HG03025 (cell line): ENCODE results near the gene STPG3.

ENCODE experiments used
- ATAC-seq: cut with Tn5 transposase; IDR thresholded peaks from one replicate; pipeline ENCODE4 v1.9.1; 2021; ENCODE audit warnings: mild to moderate bottlenecking, moderate library complexity; ENCODE audit not compliant: unreplicated experiment, low FRiP score

Gene STPG3

GRCh38 chr9:137277329-137278041, 26.4 kb downstream of the STPG3 start, which contains the start of gene TOR4A:
TOR4A (plus strand) TSS chr9:137277726; CDS start chr9:137278690, 964 bp downstream.
- ATAC-seq: peak; percentile 50

DNA sequence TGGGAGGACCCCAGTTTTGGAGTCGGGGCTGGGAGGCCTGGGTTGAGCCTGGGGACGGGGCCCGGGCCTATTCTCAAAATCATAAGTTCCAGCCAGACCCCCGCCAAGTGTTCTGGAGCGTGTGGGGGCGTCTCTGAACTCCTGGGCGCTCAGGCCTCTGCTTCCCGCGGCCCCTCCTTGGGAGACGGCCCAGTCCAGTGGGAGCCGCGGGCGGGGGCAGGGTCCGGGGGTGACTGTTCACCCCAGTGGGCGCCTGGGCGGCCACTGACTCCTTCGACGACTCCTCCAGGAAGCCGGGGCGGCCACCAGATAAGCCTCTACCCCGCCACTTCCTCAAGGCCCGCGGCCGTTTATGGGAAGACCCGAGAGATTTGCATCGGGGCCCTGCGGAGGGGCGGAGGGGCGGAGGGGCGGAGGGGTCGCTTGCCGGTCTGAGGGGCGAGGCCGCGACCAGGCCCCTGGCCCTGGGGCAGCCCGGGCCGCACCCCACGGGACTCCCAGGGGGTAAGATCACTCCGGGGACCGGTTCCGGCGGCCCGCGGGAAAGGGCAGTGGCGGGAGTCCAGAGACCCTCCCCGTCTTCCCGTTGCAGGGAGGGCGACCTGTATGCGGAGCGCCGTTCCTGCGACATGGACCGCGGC, 27.1 kb downstream of the STPG3 start:
- ATAC-seq: peak; percentile 5

GRCh38 chr9:137278721-137279711, 27.9 kb downstream of the STPG3 start:
- no peak for ATAC-seq

DNA sequence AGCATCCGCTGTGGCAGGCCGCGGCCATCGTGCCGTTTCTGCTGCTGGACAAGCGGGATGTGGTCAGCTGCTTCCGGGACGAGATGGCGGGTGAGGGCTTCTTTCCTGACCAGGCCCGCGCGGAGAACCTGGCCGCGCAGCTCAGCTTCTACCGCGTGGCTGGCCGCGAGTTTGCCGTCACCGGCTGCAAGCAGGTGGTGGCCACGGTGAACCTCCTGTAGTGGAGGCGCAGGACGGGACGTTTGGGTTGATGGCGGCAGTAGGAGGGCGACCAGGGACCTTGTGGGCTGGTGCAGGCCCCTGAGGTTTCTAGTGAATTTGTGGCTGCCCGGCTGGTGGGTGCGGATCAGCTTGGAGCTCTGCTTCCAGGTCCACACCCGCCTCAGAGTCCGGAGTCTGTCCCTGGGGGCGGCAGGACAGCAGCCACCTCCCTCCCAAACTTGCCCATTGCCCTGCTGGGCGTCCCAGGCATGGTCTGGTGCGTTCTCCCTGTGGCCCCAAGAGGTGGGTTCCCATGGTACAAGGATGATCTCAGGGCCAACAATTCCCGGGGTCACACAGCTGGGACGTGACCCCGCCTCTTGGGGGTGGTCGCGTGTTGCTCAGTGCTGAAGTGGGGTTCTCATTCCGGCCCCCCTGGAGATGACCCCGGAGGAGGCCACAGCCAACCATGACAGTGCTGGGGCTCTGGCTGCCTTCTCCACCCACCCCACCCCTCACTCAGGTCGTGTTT, 28.8 kb downstream of the STPG3 start:
- ATAC-seq: no peak

DNA sequence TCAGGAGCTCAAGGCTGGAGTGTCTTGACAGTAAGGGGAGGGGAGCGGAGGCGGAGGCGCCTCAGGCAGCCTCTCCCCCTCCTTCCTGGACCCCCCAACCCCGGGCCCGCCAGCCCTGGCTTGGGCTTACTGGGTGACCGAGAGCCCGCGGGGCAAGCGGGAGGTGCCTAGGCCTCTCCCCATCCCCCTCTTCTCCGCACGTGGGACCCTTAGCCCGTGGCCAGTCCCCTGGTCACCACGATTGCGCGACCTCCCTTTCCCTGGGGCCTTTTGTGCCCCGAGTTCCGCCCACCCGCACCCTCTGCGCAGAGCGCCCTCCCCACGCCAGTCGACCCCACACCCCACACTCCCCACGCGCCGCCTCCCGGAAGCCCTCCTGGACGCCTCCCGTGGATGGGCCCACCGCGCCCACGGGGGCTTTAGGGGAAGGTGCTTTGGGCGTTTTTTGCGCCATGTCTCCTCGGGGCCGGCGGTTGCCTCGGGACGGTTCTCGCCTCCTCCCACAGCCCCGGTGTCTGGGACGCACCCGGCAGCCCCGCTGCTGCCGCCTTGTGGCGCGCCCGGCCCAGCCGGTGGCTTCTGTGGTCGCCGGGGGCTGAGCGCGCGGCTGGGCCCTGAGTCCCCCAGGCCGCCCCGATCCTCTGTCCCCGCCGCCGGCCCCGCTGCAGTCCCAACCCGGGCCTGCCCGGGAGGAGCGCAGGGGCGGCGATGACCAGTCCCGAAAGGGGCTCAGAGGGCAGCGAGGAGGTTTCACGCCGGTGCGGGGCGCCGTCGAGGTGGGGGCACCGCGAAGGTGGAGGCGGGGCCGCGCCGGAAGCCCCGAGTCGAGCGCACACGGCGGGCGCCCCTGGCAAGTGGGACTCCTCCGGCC, 29.6 kb downstream of the STPG3 start:
- no peak for ATAC-seq

DNA sequence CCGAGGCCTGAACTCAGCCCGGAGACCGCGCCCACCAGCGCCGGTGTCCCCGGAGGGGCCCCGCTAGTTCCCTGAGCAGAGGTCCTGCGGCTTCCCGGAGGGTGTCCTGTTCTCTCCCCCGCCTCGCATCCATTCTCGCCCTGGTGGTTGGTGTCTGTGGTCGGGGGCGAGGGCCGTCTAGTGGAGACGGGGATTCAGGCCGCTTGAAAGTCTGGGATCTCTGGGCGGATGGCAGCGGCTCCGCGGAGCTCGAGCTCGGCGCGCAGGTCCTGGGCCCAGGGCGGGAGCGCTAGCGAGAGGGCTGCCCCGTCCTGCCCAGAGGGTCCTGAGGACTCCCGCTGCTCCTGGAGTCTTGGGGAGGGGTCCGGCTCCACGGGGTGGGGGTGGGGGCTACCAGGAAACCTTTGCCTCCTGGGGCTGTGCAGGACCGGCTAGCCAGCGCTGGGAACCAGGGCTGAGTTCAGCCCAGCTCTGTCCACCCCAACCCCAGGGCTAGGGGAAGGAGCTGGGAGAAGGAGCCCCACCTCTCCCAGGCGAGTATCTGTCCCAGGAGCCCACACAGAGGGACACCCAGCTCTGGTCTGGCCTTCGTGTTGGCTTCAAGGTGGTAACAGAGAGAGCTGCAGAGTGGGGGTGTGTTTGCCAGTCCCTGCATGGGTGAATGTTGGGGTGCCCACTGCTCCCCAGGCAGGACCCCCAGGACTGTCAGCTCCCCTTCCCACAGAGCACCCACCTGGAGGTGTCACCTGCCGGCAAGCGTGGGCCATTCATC, 30.4 kb downstream of the STPG3 start:
- ATAC-seq: no peak

DNA sequence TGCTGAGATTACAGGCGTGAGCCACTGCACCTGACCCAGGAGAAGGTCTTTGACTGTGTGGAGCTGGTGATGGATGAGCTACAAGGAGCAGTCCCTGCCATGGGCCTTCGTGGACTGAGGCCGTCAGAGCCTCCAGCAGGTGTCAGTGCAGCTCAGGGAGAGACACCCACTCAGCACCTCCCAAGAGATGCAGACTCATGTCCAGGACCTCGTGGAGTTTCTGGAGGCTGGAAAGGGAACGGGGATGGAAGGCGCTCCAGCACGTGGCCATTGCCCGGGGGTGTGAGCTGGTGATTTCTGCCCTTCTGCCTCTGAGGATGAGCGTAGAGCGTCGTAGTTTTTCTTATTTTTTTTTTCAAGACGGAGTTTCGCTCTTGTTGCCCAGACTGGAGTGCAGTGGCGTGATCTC, 35.9 kb downstream of the STPG3 start:
- no peak for ATAC-seq

DNA sequence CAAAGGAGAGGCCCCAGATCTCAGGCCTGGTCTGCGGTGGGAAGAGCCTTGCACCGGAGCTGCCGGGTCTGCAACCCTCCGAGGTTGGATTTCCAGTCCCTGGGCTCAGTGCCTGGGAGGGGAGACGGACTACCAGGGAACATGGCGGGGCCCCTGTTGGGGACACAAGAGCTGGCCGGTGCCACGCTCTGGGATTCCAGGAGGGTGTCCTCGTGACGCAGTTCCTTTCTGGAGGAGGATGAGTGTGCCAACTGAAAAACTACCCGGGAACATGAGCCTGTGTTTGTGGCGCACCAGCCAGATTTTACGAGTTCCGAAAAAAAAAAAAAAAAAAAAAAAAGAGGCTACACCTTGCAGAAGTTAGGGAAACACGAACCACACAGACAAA, 42.0 kb downstream of the STPG3 start:
- no peak for ATAC-seq

DNA sequence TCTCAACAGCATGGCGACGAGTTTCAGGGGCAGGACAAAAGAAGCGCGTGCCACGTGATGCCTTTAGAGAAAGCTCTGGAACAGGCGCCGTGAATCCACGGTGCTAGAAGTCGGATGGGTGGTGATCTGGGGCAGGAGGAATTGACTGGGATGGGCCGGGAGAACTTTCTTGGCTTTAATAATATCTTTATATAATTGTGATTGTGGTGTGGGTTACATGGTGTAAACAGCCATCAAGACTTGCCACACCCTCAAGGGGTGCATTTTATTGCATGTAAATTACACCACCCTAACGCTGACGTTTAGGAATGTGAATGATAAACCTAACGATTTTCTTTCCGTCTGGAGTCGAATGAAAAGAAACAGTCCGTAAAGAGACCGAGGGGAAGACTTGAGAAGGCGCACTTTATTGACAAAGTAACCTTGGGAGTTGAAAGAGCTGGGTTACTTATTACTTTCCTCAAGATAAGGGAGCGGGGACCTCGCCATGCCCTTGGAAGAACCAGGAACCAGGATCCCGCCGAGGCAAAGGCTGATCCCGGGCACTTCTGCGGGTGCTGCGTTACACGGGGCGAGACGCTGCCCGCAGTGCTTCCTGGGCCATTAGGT, 42.5 kb downstream of the STPG3 start:
- no peak for ATAC-seq

- ATAC-seq: no peak
These were observed 43.1 kb downstream of the STPG3 start for GRCh38 chr9:137294091-137294680.

DNA sequence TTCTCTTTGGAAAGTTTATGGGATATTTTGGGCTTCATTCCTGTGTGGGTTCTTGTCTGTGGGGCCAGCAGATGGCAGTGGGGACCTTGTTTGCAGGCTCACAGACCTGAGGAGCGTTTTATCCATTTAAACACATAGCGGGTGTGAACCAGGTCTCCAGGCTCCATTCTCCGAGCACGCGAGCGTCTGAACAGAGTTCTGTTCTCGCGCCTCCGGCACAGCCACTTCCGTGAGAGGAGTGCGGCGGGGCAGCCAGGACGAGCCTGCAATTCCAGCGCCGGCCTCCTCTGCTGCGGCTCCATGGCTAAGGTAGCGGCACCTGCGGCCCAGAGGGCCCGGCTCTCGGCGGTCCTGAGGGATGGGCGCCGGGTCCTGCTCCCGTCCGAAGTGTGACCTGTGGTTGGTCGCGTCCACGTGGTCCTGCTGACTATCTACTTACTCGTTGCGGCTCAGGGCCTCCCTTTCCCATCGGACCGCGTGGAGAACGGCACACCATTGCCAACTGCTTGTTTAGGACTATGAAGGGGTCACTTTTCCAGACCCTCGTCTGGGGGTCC, 43.7 kb downstream of the STPG3 start:
- no peak for ATAC-seq

DNA sequence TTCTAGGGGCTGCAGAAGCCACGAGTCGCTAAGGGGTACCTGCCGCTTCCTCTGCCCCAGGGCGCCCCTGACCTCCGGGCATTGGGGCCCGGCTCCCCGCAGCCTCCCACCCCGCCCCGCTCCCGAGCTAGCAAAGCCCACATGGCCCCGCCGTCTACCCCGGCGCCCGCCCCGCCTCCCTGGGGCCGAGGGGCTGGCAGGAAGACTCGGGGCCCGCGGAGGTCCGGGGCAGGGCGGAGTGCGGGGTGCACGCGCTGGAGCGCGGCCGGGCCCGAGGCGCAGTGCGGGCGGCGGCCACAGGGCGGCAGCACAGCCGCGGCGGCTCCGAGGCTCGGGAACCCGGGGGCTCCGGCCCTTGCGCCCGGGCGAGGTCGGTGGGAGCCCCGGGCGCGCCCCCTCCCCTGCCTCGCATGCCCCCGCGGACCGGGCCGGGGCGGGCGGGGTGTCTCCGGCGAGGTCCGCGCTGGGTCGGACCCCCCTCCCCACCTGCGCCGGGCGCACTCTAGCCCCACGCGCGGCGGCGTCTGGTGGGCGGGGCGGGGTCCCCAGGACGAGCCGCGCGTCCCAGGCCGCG, 44.2 kb downstream of the STPG3 start:
- ATAC-seq: no peak

GRCh38 chr9:137295849-137296669, 45.0 kb downstream of the STPG3 start:
- ATAC-seq: no peak

DNA sequence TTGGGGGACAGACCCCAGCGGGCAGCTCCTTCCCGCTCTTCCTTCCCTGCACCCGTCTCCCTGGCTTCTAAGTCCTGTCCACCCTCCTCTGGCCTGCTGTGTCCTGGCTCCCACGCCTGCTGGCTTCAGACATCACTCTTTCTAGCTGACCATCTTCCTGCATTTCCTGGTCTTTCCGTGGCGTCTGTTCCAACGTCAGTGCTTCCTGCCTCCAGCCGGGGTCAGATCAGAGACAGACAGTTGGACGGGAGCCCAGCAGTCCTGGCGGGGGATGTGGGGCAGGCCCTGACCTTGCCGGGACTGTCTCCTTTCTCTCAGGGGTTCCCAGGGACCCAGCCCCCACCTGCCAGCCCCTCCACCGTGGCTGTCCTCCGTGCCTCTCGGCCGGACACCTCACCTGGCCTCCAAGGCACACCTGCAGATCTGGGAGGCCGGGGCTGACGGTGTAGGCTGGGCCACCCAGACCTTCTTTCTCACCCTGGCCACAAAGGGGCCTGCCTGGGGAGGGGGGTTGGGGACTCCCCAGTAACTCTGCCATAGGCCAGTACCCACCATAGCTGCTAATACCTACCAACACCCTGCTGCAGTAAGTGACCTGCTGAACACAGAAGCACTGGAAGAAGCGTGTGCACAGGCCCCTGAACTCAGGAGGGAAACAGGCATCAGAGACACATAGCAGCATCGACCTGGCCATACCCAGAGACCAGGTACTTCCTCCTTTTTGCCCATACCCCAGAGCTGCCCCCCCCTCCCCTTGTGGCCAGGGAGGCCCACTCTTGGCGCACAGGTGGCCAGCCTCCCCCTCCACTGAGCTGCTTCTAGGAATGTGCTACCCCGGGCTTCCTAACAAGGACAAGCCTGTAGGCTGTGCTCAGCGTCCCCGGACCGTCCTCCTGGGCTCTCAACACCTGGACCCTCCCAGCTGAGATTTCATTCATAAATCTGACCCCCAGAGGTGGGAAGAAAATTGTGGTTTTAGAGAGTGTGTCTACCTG, 45.9 kb downstream of the STPG3 start:
- ATAC-seq: no peak

GRCh38 chr9:137297966-137298365, 46.9 kb downstream of the STPG3 start:
- no peak for ATAC-seq
